ENCODE data around the gene CDKAL1. TPM values are rescaled to one million over a fixed set of nuclear protein-coding genes. Genes with fewer than 3 reads are reported as not detected.

The CDKAL1 gene
- total RNA-seq, 1 donor from 2014 or later = 9.1 TPM

GRCh38 chr6:21133901-21134300 is 599.6 kb downstream of the CDKAL1 start:
- Histone ChIP-seq H3K36me3 (no peaks in the 10 kb centered on the region), H3K4me3 (no peak overlapping the region), H3K27me3 (ENCODE audit: low read depth) (no peaks in the 10 kb centered on the region), H3K4me1 (peaks cover 18% of the 10 kb centered on the region), H3K27ac (replicated peaks) (no peak overlapping the region), H3K9me3 (replicated peaks) (no peaks in the 10 kb centered on the region)
- TF ChIP-seq CTCF (IDR thresholded peaks at IDR 0.05; ENCODE audit: borderline replicate concordance) = no peak
- intact Hi-C loops (cut with micrococcal nuclease) = no loop called here
- no peak for DNase-seq

- intact Hi-C loops (cut with micrococcal nuclease) = no loop called here
- DNase-seq = no peak
- peaks cover 18% of the 10 kb centered on the region for H3K4me1 ChIP-seq
- no peak overlapping the region for H3K27ac ChIP-seq (replicated peaks)
- no peaks in the 10 kb centered on the region for H3K27me3 ChIP-seq (ENCODE audit: low read depth)
- H3K4me3 ChIP-seq = no peak overlapping the region
- no peak for TF ChIP-seq CTCF (IDR thresholded peaks at IDR 0.05; ENCODE audit: borderline replicate concordance)
- no peaks in the 10 kb centered on the region for H3K9me3 ChIP-seq (replicated peaks)
- H3K36me3 ChIP-seq = no peaks in the 10 kb centered on the region
Observed at GRCh38 chr6:21134356-21134755, 600.1 kb downstream of the CDKAL1 start.

- no peak for DNase-seq
- Histone ChIP-seq H3K4me3 (no peak overlapping the region), H3K9me3 (replicated peaks) (no peaks in the 10 kb centered on the region), H3K27ac (replicated peaks) (no peak overlapping the region), H3K27me3 (ENCODE audit: low read depth) (no peaks in the 10 kb centered on the region), H3K4me1 (peaks cover 18% of the 10 kb centered on the region), H3K36me3 (no peaks in the 10 kb centered on the region)
- TF ChIP-seq CTCF (IDR thresholded peaks at IDR 0.05; ENCODE audit: borderline replicate concordance) = no peak
- intact Hi-C loops (cut with micrococcal nuclease) = no loop called here
Observed at GRCh38 chr6:21135484-21136013, 601.3 kb downstream of the CDKAL1 start.

GRCh38 chr6:21137700-21138335 is 603.6 kb downstream of the CDKAL1 start:
- TF ChIP-seq CTCF (IDR thresholded peaks at IDR 0.05; ENCODE audit: borderline replicate concordance) = no peak
- intact Hi-C loops (cut with micrococcal nuclease) = no loop called here
- Histone ChIP-seq H3K4me3 (no peak overlapping the region), H3K27me3 (ENCODE audit: low read depth) (no peaks in the 10 kb centered on the region), H3K9me3 (replicated peaks) (no peaks in the 10 kb centered on the region), H3K36me3 (no peaks in the 10 kb centered on the region), H3K4me1 (peaks cover 12% of the 10 kb centered on the region), H3K27ac (replicated peaks) (no peak overlapping the region)
- DNase-seq = no peak

- Histone ChIP-seq H3K27ac (replicated peaks) (no peak overlapping the region), H3K36me3 (no peaks in the 10 kb centered on the region), H3K4me3 (no peak overlapping the region), H3K9me3 (replicated peaks) (no peaks in the 10 kb centered on the region), H3K4me1 (peaks cover 7% of the 10 kb centered on the region), H3K27me3 (ENCODE audit: low read depth) (no peaks in the 10 kb centered on the region)
- no peak for DNase-seq
- intact Hi-C loops (cut with micrococcal nuclease) = no loop called here
- no peak for TF ChIP-seq CTCF (IDR thresholded peaks at IDR 0.05; ENCODE audit: borderline replicate concordance)
Observed at GRCh38 chr6:21138336-21139069, 604.2 kb downstream of the CDKAL1 start.
